Suprapubic skin (tissue), 3 donors: ENCODE results near the gene KCTD17.

Experiments used
- CTCF ChIP-seq, 2 donors: fragments of 200-600 bp in 1 of 2; fragments of 450-650 bp in 1 of 2; sonication (generic) in 1 of 2; IDR thresholded peaks; one replicate each; pipeline ENCODE4 v1.5.1; 2016 to 2019; ENCODE audit warnings: antibody characterized with exemption in 2 of 2, mild to moderate bottlenecking in 1 of 2, moderate library complexity in 1 of 2
- POLR2AphosphoS5 ChIP-seq, 3 donors: sonication (generic); formaldehyde crosslinking; IDR thresholded peaks; one replicate each; pipeline ENCODE4 v1.6.1; 2017; ENCODE audit warnings: antibody characterized with exemption in 3 of 3

- TF ChIP-seq POLR2AphosphoS5 (IDR thresholded peaks at IDR 0.05) (no peak), CTCF (IDR thresholded peaks at IDR 0.05) (no peak)
Observed at GRCh38 chr22:37065180-37065579, 13.6 kb downstream of the KCTD17 start.
